HCT116 (cell line): ENCODE data around the gene WBP1. TPM values are rescaled to one million over a fixed set of nuclear protein-coding genes. Genes with fewer than 3 reads are reported as not detected.

Experiments used
- ATAC-seq: fragments of 200-7000 bp; cut with Tn5 transposase; 2 replicates; pipeline ENCODE4 v1.9.1; 2020; ENCODE audit warnings: mild to moderate bottlenecking, moderate library complexity
- BruUV-seq: library from RNA; stranded (reverse); fragments of 400-500 nt; replicated peaks from 2 replicates; lab custom pipeline; 2021; lab: Mats Ljungman, UMichigan
- CTCF ChIA-PET: fragments of 300-600 bp; sonication (Branson Sonifier 250); formaldehyde crosslinking; loops from one replicate; lab custom pipeline; 2021; ENCODE audit warnings: antibody characterized with exemption; lab: Charles Lee
- POLR2A ChIA-PET: fragments of 300-600, 350-600 bp; sonication (Branson Sonifier 250); formaldehyde crosslinking; loops from one replicate; lab custom pipeline; 2021; ENCODE audit warnings: antibody characterized with exemption; lab: Charles Lee
- RAD21 ChIA-PET, 2 experiments: fragments of 300-600 bp; sonication (Branson Sonifier 250); formaldehyde crosslinking; loops; one replicate each; lab custom pipeline; 2023; ENCODE audit warnings: low total read pairs in 2 of 2; ENCODE audit not compliant: uncharacterized antibody in 2 of 2, unreplicated experiment in 2 of 2, low non-redundant PET in 1 of 2; lab: Charles Lee
- DNase-seq: peaks from one replicate; pipeline ENCODE4 v3.0.0-alpha.2; 2010; ENCODE audit warnings: low read depth, low spot score
- H2AFZ ChIP-seq: fragments of 200-600 bp; shearing (Covaris generic), sonication (generic); 2 replicates; pipeline ENCODE4 v1.6.1; 2017; ENCODE audit warnings: low read depth, mixed run types, mixed read lengths, antibody characterized with exemption, low read length; ENCODE audit not compliant: poor library complexity, severe bottlenecking
- H3K27ac ChIP-seq: 2 replicates; pipeline ENCODE4 v1.5.1; 2012; ENCODE audit warnings: low read depth, low read length
- H3K27me3 ChIP-seq: fragments of 200-600 bp; sonication (generic); 2 replicates; pipeline ENCODE4 v1.6.1; 2016; ENCODE audit warnings: mixed run types, low read length, mixed read lengths; ENCODE audit not compliant: insufficient read depth
- H3K36me3 ChIP-seq, 2 experiments: fragments of 200-500 bp in 1 of 2; fragments of 200-600 bp in 1 of 2; sonication (Bioruptor generic) in 1 of 2; sonication (generic) in 1 of 2; 2 replicates each; pipeline versions ENCODE4 v1.5.1 to v1.6.1; 2014 to 2016; ENCODE audit warnings: low read length in 2 of 2, inconsistent platforms in 1 of 2, mixed read lengths in 1 of 2, mixed run types in 1 of 2; ENCODE audit not compliant: insufficient read depth in 2 of 2, control insufficient read depth in 1 of 2
- H3K4me1 ChIP-seq, 2 experiments: fragments of 200-600 bp in 1 of 2; sonication (generic) in 1 of 2; 2 replicates each; pipeline versions ENCODE4 v1.5.1 to v1.6.1; 2012 to 2017; ENCODE audit warnings: low read length in 2 of 2, inconsistent platforms in 1 of 2, mild to moderate bottlenecking in 1 of 2, mixed read lengths in 1 of 2, mixed run types in 1 of 2, moderate library complexity in 1 of 2; ENCODE audit not compliant: insufficient read depth in 2 of 2, control insufficient read depth in 1 of 2
- H3K4me2 ChIP-seq: fragments of 200-600 bp; sonication (generic); 2 replicates; pipeline ENCODE4 v1.6.1; 2017; ENCODE audit warnings: mixed run types, low read length, mixed read lengths
- H3K4me3 ChIP-seq, 2 experiments: fragments of 200-600 bp in 1 of 2; sonication (generic) in 1 of 2; replicated peaks in 1 of 2; 2 replicates each; pipeline ENCODE4 v1.5.1; 2011 to 2016; ENCODE audit warnings: low read length in 2 of 2, control low read depth in 1 of 2, low read depth in 1 of 2, mild to moderate bottlenecking in 1 of 2, mixed read lengths in 1 of 2, mixed run types in 1 of 2
- H3K79me2 ChIP-seq: fragments of 200-600 bp; sonication (generic); 2 replicates; pipeline ENCODE4 v1.6.1; 2017; ENCODE audit warnings: mild to moderate bottlenecking, mixed run types, low read length, moderate library complexity, mixed read lengths; ENCODE audit not compliant: insufficient read depth
- H3K9ac ChIP-seq: fragments of 200-600 bp; sonication (generic); 2 replicates; pipeline ENCODE4 v1.6.1; 2016; ENCODE audit warnings: low read length, mixed read lengths
- H3K9me2 ChIP-seq: fragments of 200-600 bp; sonication (generic), shearing (Covaris generic); 2 replicates; pipeline ENCODE4 v1.6.1; 2017; ENCODE audit warnings: mixed run types, mild to moderate bottlenecking, moderate library complexity; ENCODE audit not compliant: insufficient read depth
- H3K9me3 ChIP-seq, 2 experiments: fragments of 200-500 bp in 1 of 2; fragments of 200-600 bp in 1 of 2; sonication (Bioruptor generic) in 1 of 2; sonication (generic) in 1 of 2; 2 replicates each; pipeline ENCODE4 v1.6.1; 2014 to 2017; ENCODE audit warnings: low read length in 2 of 2, mixed read lengths in 2 of 2, inconsistent platforms in 1 of 2, low read depth in 1 of 2, mild to moderate bottlenecking in 1 of 2, mixed run types in 1 of 2, moderate library complexity in 1 of 2; ENCODE audit not compliant: control insufficient read depth in 1 of 2, insufficient read depth in 1 of 2
- H4K20me1 ChIP-seq: fragments of 200-600 bp; sonication (generic), shearing (Covaris generic); 2 replicates; pipeline ENCODE4 v1.6.1; 2017; ENCODE audit warnings: mixed run types, mild to moderate bottlenecking, moderate library complexity; ENCODE audit not compliant: insufficient read depth
- ATF3 ChIP-seq: IDR thresholded peaks from 2 replicates; pipeline ENCODE4 v1.6.1; 2012
- CBX3 ChIP-seq: IDR thresholded peaks from 2 replicates; pipeline ENCODE4 v1.6.1; 2012; ENCODE audit warnings: low read depth
- CTCF ChIP-seq, 3 experiments: fragments of 200-600 bp in 1 of 3; sonication (generic) in 1 of 3; IDR thresholded peaks in 2 of 3; conservative IDR thresholded peaks in 1 of 3; 2 replicates each; pipeline ENCODE4 v1.5.1; 2012 to 2017; ENCODE audit warnings: low read depth in 2 of 3, low read length in 2 of 3, antibody characterized with exemption in 1 of 3, borderline replicate concordance in 1 of 3, control low read depth in 1 of 3, mild to moderate bottlenecking in 1 of 3, mixed read lengths in 1 of 3, mixed run types in 1 of 3, moderate library complexity in 1 of 3; ENCODE audit not compliant: insufficient read depth in 1 of 3
- EGR1 ChIP-seq: IDR thresholded peaks from 2 replicates; pipeline ENCODE4 v1.6.1; 2012; ENCODE audit warnings: low read depth
- ELF1 ChIP-seq: IDR thresholded peaks from 2 replicates; pipeline ENCODE4 v1.6.1; 2012; ENCODE audit warnings: low read depth, borderline replicate concordance
- FOSL1 ChIP-seq: IDR thresholded peaks from 2 replicates; pipeline ENCODE4 v1.6.1; 2012; ENCODE audit warnings: low read depth
- JUND ChIP-seq: IDR thresholded peaks from 2 replicates; pipeline ENCODE4 v1.6.1; 2012
- MAX ChIP-seq: IDR thresholded peaks from 2 replicates; pipeline ENCODE4 v1.6.1; 2012
- POLR2A ChIP-seq: IDR thresholded peaks from 2 replicates; pipeline ENCODE4 v1.7.0; 2011; ENCODE audit warnings: borderline replicate concordance; ENCODE audit not compliant: insufficient read depth, insufficient read length; ENCODE audit errors: extremely low read depth
- POLR2AphosphoS5 ChIP-seq: IDR thresholded peaks from 2 replicates; pipeline ENCODE4 v1.6.1; 2011; ENCODE audit warnings: mild to moderate bottlenecking, low read depth, low read length, moderate library complexity
- RAD21 ChIP-seq: IDR thresholded peaks from 2 replicates; pipeline ENCODE4 v1.6.1; 2012; ENCODE audit warnings: low read depth, mild to moderate bottlenecking
- SP1 ChIP-seq: IDR thresholded peaks from 2 replicates; pipeline ENCODE4 v1.6.1; 2012; ENCODE audit warnings: low read depth
- SRF ChIP-seq: IDR thresholded peaks from 2 replicates; pipeline ENCODE4 v1.6.1; 2012; ENCODE audit warnings: low read depth
- TCF7L2 ChIP-seq: IDR thresholded peaks from 2 replicates; pipeline ENCODE4 v1.7.0; 2011; ENCODE audit warnings: borderline replicate concordance, inconsistent platforms; ENCODE audit not compliant: insufficient read depth, insufficient read length; ENCODE audit errors: extremely low read depth
- YY1 ChIP-seq: IDR thresholded peaks from 2 replicates; pipeline ENCODE4 v1.6.1; 2011; ENCODE audit warnings: low read length, low read depth, moderate library complexity, mild to moderate bottlenecking; ENCODE audit not compliant: insufficient replicate concordance; ENCODE audit errors: extremely low read depth
- ZBTB33 ChIP-seq: IDR thresholded peaks from 2 replicates; pipeline ENCODE4 v1.6.1; 2011; ENCODE audit warnings: mild to moderate bottlenecking, low read length, moderate library complexity; ENCODE audit not compliant: insufficient replicate concordance; ENCODE audit errors: extremely low read depth
- ZFX ChIP-seq: fragments of 450-650 bp; IDR thresholded peaks from 2 replicates; pipeline ENCODE4 v1.6.1; 2017
- intact Hi-C: fragments of 100-400 bp; cut with micrococcal nuclease; formaldehyde crosslinking; loops from 2 replicates; pipeline ENCODE4 v1.10.0; 2022
- total RNA-seq: library from RNA; stranded (reverse); gene quantifications from one replicate; pipeline ENCODE4 v1.2.1, GENCODE V29; 2021; ENCODE audit not compliant: unreplicated experiment

Gene WBP1
- total RNA-seq, 1 experiment from 2014 or later = 64.7 TPM

- no peak for TF ChIP-seq SP1
- TF ChIP-seq ATF3 = no peak
- TF ChIP-seq EGR1 = no peak
- no peak for TF ChIP-seq YY1
- TF ChIP-seq CTCF (IDR thresholded peaks at IDR 0.05 in 2 of 3, conservative IDR thresholded peaks at IDR 0.05 in 1 of 3; ENCODE audit: borderline replicate concordance in 1 of 3, insufficient read depth in 1 of 3, low read depth in 2 of 3, low read length in 2 of 3) = no peak
- no peak for TF ChIP-seq SRF
- TF ChIP-seq ELF1 = no peak
- TF ChIP-seq TCF7L2 = no peak
- TF ChIP-seq POLR2AphosphoS5 = no peak
- no peak for TF ChIP-seq ZFX
- TF ChIP-seq FOSL1 = no peak
- no peak for TF ChIP-seq JUND
- TF ChIP-seq ZBTB33 = no peak
- no peak for TF ChIP-seq POLR2A
- no peak for TF ChIP-seq MAX
- TF ChIP-seq CBX3 = no peak
- no peak for TF ChIP-seq RAD21
- POLR2A ChIA-PET = no interaction called here
- no peak for DNase-seq
- Histone ChIP-seq H3K9me3 (no peaks in the 10 kb centered on the region), H3K9me2 (no peaks in the 10 kb centered on the region), H3K9ac (no peak overlapping the region), H3K4me2 (no peak overlapping the region), H3K27me3 (no peaks in the 10 kb centered on the region), H3K4me3 (no peak overlapping the region), H3K4me1 (peaks cover 8 to 22% of the 10 kb centered on the region in 2 experiments; a peak in 3 of 4 replicates), H2AFZ (no peak overlapping the region), H3K79me2 (no peaks in the 10 kb centered on the region), H3K27ac (no peak overlapping the region), H3K36me3 (peaks cover 0 to 2% of the 10 kb centered on the region in 2 experiments; a peak in 1 of 4 replicates), H4K20me1 (no peaks in the 10 kb centered on the region)
- intact Hi-C loops = no loop called here
- ATAC-seq = no peak
- CTCF ChIA-PET = no interaction called here
- RAD21 ChIA-PET = no interaction called here
- no TSS peak for BruUV-seq
Observed at GRCh38 chr2:74497777-74498499, 39.7 kb downstream of the WBP1 start.
